Measurements from ENCODE around the gene H6PD.

The H6PD gene

GRCh38 chr1:9211291-9211811 lies 23.2 kb upstream of the H6PD start:
- DNase-seq, result no peak

GRCh38 chr1:9212735-9213134 lies 21.8 kb upstream of the H6PD start:
- DNase-seq, result no peak

- DNase-seq, result no peak
These were observed 20.6 kb upstream of the H6PD start for GRCh38 chr1:9213956-9214355.

- no peak for DNase-seq
These were observed 15.7 kb upstream of the H6PD start for GRCh38 chr1:9218917-9219316.

GRCh38 chr1:9222846-9223625 lies 11.5 kb upstream of the H6PD start:
- DNase-seq, result no peak

- no peak for DNase-seq
These were observed 9.7 kb upstream of the H6PD start for GRCh38 chr1:9224664-9225410.

GRCh38 chr1:9225411-9225785 lies 9.2 kb upstream of the H6PD start:
- no peak for DNase-seq

GRCh38 chr1:9228609-9229008 lies 6.0 kb upstream of the H6PD start:
- DNase-seq, result no peak

- no peak for DNase-seq
These were observed 5.0 kb upstream of the H6PD start for GRCh38 chr1:9229549-9229948.

- DNase-seq, result no peak
These were observed 3.6 kb upstream of the H6PD start for GRCh38 chr1:9230869-9231533.

- DNase-seq, result no peak
These were observed 2.8 kb upstream of the H6PD start for GRCh38 chr1:9231648-9232332.

GRCh38 chr1:9233241-9233941 lies 1.2 kb upstream of the H6PD start:
- DNase-seq, result no peak

- no peak for DNase-seq
These were observed 692 bp upstream of the H6PD start for GRCh38 chr1:9233942-9234222.

GRCh38 chr1:9235096-9235459 lies 504 bp downstream of the H6PD start:
- DNase-seq, result no peak

GRCh38 chr1:9235560-9235959 lies 986 bp downstream of the H6PD start:
- DNase-seq, result no peak

- no peak for DNase-seq
These were observed 3.6 kb downstream of the H6PD start for GRCh38 chr1:9238134-9238533.

- no peak for DNase-seq
These were observed 4.0 kb downstream of the H6PD start for GRCh38 chr1:9238550-9238949.

- no peak for DNase-seq
These were observed 5.2 kb downstream of the H6PD start for GRCh38 chr1:9239622-9240401.

- DNase-seq, result no peak
These were observed 6.6 kb downstream of the H6PD start for GRCh38 chr1:9240914-9241820.

- no peak for DNase-seq
These were observed 7.3 kb downstream of the H6PD start for GRCh38 chr1:9241891-9242290.
